K562 (cell line): ENCODE results near the gene ABHD16A. TPM values are rescaled to one million over a fixed set of nuclear protein-coding genes. Genes with fewer than 3 reads are reported as not detected.
A peak's percentile ranks its signal among the peaks of the same experiment; 100 is the strongest.

ENCODE experiments used
- ARID3B ChIP-seq: fragments of 250-450 bp; sonication (Bioruptor Pico); IDR thresholded peaks from 2 replicates; pipeline ENCODE4 v1.4.0; 2020; ENCODE audit warnings: borderline replicate concordance
- ATF4 ChIP-seq: fragments of 450-650 bp; formaldehyde crosslinking; IDR thresholded peaks from 2 replicates; pipeline ENCODE4 v1.4.0; 2022; ENCODE audit warnings: mild to moderate bottlenecking, moderate library complexity
- ETS1 ChIP-seq: conservative IDR thresholded peaks from 2 replicates; pipeline ENCODE4 v1.6.1; 2011; ENCODE audit warnings: low read depth, mild to moderate bottlenecking, low read length; ENCODE audit not compliant: control insufficient read depth
- FOXP4 ChIP-seq: sonication (generic); formaldehyde crosslinking; IDR thresholded peaks from 2 replicates; pipeline ENCODE4 v1.8.0; 2022; ENCODE audit warnings: mild to moderate bottlenecking, missing genetic modification reagents, borderline replicate concordance
- MITF ChIP-seq: IDR thresholded peaks from 2 replicates; pipeline ENCODE4 v1.6.1; 2014; ENCODE audit warnings: antibody characterized with exemption
- MLX ChIP-seq, 2 experiments: fragments of 450-650 bp in 1 of 2; sonication (generic) in 1 of 2; formaldehyde crosslinking; conservative IDR thresholded peaks; 2 replicates each; pipeline versions ENCODE4 v1.4.0 to v1.8.1; 2020 to 2022; ENCODE audit warnings: mild to moderate bottlenecking in 1 of 2, missing genetic modification reagents in 1 of 2
- NR1H2 ChIP-seq: sonication (generic); formaldehyde crosslinking; IDR thresholded peaks from 2 replicates; pipeline ENCODE4 v1.4.0; 2020; ENCODE audit warnings: mild to moderate bottlenecking, missing genetic modification reagents
- NR2C2 ChIP-seq, 2 experiments: fragments of 200-800 bp in 1 of 2; sonication (Bioruptor generic) in 1 of 2; sonication (generic) in 1 of 2; formaldehyde crosslinking in 1 of 2; IDR thresholded peaks; 2 replicates each; pipeline versions ENCODE4 v1.6.1 to v1.8.0; 2016 to 2022; ENCODE audit warnings: mild to moderate bottlenecking in 1 of 2, missing compliant biosample characterization in 1 of 2, missing genetic modification characterization in 1 of 2, missing genetic modification reagents in 1 of 2
- PBX2 ChIP-seq, 2 experiments: IDR thresholded peaks in 1 of 2; conservative IDR thresholded peaks in 1 of 2; 2 replicates each; pipeline ENCODE4 v1.6.1; 2016; ENCODE audit warnings: low read depth in 2 of 2, mild to moderate bottlenecking in 1 of 2, missing compliant biosample characterization in 1 of 2, missing genetic modification characterization in 1 of 2, moderate library complexity in 1 of 2
- SMARCE1 ChIP-seq: fragments of 450-650 bp; IDR thresholded peaks from 2 replicates; pipeline ENCODE4 v1.7.1; 2016; ENCODE audit warnings: mild to moderate bottlenecking
- WHSC1 ChIP-seq: IDR thresholded peaks from one replicate; pipeline ENCODE4 v1.6.1; 2012; ENCODE audit warnings: low read length, control low read depth, inconsistent platforms
- ZNF174 ChIP-seq: fragments of 250-450 bp; sonication (Bioruptor Pico); IDR thresholded peaks from 2 replicates; pipeline ENCODE4 v1.4.0; 2020; ENCODE audit warnings: mild to moderate bottlenecking
- ZNF184 ChIP-seq: sonication (generic); formaldehyde crosslinking; IDR thresholded peaks from 2 replicates; pipeline ENCODE4 v1.5.0; 2020; ENCODE audit warnings: missing genetic modification reagents
- polyA plus RNA-seq, 8 experiments: library from polyadenylated mRNA; depleted of rRNA in 4 of 8; stranded (reverse) in 5 of 8; unstranded in 3 of 8; fragments of >200 nt; fragmentation: Nextera tagmentation in 2 of 8; fragmentation: Illumina TruSeq in 1 of 8; extraction: Ambion mirVana in 2 of 8; extraction: Trizol in 1 of 8; gene quantifications; 2 replicates each; pipeline versions ENCODE4 v1.2.1 to v1.2.3, GENCODE V29; 2011 to 2014; ENCODE audit warnings: inconsistent platforms in 1 of 8, missing spikeins in 1 of 8
- total RNA-seq, 7 experiments: library from RNA; depleted of rRNA in 6 of 7; stranded (reverse); fragments of >200 nt in 6 of 7; fragmentation: Illumina TruSeq in 2 of 7; extraction: Trizol in 2 of 7; gene quantifications; 2 replicates each; pipeline versions ENCODE4 v1.2.1 to v1.2.3, GENCODE V29; 2011 to 2021; ENCODE audit warnings: low replicate concordance in 1 of 7

ABHD16A gene
- total and polyA plus RNA-seq, 9 of the 15 experiments (the other 6 are each of a cell fraction or from before 2014, with no cell fraction given) = 25.8 to 120 (median 81.6) TPM

GRCh38 chr6:31728767-31729514 lies 25.8 kb upstream of the ABHD16A start, which contains the start of gene DDAH2 (continued):
- TF ChIP-seq ARID3B (CRISPR knock-in tag) (0 out of 2 replicates have a peak, but pooled peaks have one; percentile 59), WHSC1 (no peak), ETS1 (0 out of 2 replicates have a peak, but pooled peaks have one; percentile 12), PBX2 (CRISPR knock-in tag; IDR thresholded peaks at IDR 0.05; ENCODE audit: low read depth) (no peak), PBX2 (tag; conservative IDR thresholded peaks at IDR 0.05; ENCODE audit: low read depth) (no peak), NR1H2 (peak; percentile 86; the same call in 1 of the 2 replicates), ZNF174 (CRISPR knock-in tag) (no peak), NR2C2 (CRISPR knock-in tag; IDR thresholded peaks at IDR 0.05) (peak; percentile 52; the same call in 1 of the 2 replicates), NR2C2 (tag; IDR thresholded peaks at IDR 0.05) (no peak), FOXP4 (CRISPR knock-in tag) (0 out of 2 replicates have a peak, but pooled peaks have one; percentile 81), MITF (no peak), ATF4 (CRISPR knock-in tag) (no peak), ZNF184 (CRISPR knock-in tag) (no peak), MLX (CRISPR knock-in tag; conservative IDR thresholded peaks at IDR 0.05) (peak in 1 of 2 experiments; percentile 91; a peak in 1 of 4 replicates), SMARCE1 (no peak)
